Liver (tissue), 9 donors: ENCODE data around the gene EPB41L4B. TPM values are rescaled to one million over a fixed set of nuclear protein-coding genes. Genes with fewer than 3 reads are reported as not detected.
"Not testable (repeated sequence)": the region's sequence is repeated elsewhere in the genome, so short reads cannot be mapped to it uniquely, and the experiment has no call there.

Experiments
- DNase-seq: peaks from one replicate; pipeline ENCODE4 v3.0.0-alpha.2; 2017; ENCODE audit warnings: low spot score
- H3K27ac ChIP-seq, 2 donors: one replicate each; pipeline ENCODE4 v1.7.0; 2013; ENCODE audit warnings: inconsistent platforms in 2 of 2, low read length in 2 of 2, control low read depth in 1 of 2, low read depth in 1 of 2, mild to moderate bottlenecking in 1 of 2
- H3K27me3 ChIP-seq, 4 donors: one replicate each; pipeline versions ENCODE4 v1.6.1 to v1.7.0; 2013; ENCODE audit warnings: low read length in 3 of 4, inconsistent platforms in 1 of 4, mild to moderate bottlenecking in 1 of 4, moderate library complexity in 1 of 4; ENCODE audit not compliant: control insufficient read depth in 4 of 4, insufficient read depth in 4 of 4
- H3K36me3 ChIP-seq, 4 donors: one replicate each; pipeline versions ENCODE4 v1.6.1 to v1.7.0; 2013; ENCODE audit warnings: low read length in 3 of 4, mild to moderate bottlenecking in 3 of 4, low read depth in 1 of 4, moderate library complexity in 1 of 4; ENCODE audit not compliant: control insufficient read depth in 4 of 4, insufficient read depth in 3 of 4
- H3K4me1 ChIP-seq, 4 donors: one replicate each; pipeline versions ENCODE4 v1.6.1 to v1.7.0; 2013; ENCODE audit warnings: low read length in 3 of 4, mild to moderate bottlenecking in 3 of 4, moderate library complexity in 1 of 4; ENCODE audit not compliant: control insufficient read depth in 4 of 4, insufficient read depth in 4 of 4
- H3K4me3 ChIP-seq, 3 donors: one replicate each; pipeline versions ENCODE4 v1.6.1 to v1.7.0; 2013; ENCODE audit warnings: low read length in 3 of 3, control low read depth in 1 of 3, low read depth in 1 of 3, mild to moderate bottlenecking in 1 of 3
- H3K9ac ChIP-seq, 2 donors: one replicate each; pipeline ENCODE4 v1.7.0; 2013; ENCODE audit warnings: low read length in 2 of 2, mild to moderate bottlenecking in 2 of 2, moderate library complexity in 2 of 2, control low read depth in 1 of 2, low read depth in 1 of 2
- H3K9me3 ChIP-seq, 4 donors: one replicate each; pipeline versions ENCODE4 v1.6.1 to v1.7.0; 2013; ENCODE audit warnings: low read length in 3 of 4; ENCODE audit not compliant: control insufficient read depth in 4 of 4
- FOXA1 ChIP-seq: IDR thresholded peaks from 2 replicates; pipeline ENCODE4 v1.6.1; 2016; ENCODE audit warnings: antibody characterized with exemption
- FOXA2 ChIP-seq: IDR thresholded peaks from 2 replicates; pipeline ENCODE4 v1.6.1; 2016; ENCODE audit warnings: antibody characterized with exemption
- GABPA ChIP-seq, 2 donors: IDR thresholded peaks in 1 of 2; conservative IDR thresholded peaks in 1 of 2; 2 replicates each; pipeline ENCODE4 v1.6.1; 2016; ENCODE audit warnings: antibody characterized with exemption in 2 of 2, mild to moderate bottlenecking in 1 of 2, moderate library complexity in 1 of 2
- HNF4A ChIP-seq, 2 donors: conservative IDR thresholded peaks; 2 replicates each; pipeline ENCODE4 v1.6.1; 2016; ENCODE audit warnings: antibody characterized with exemption in 2 of 2, mild to moderate bottlenecking in 2 of 2
- HNF4G ChIP-seq: IDR thresholded peaks from 2 replicates; pipeline ENCODE4 v1.6.1; 2016; ENCODE audit warnings: antibody characterized with exemption
- JUND ChIP-seq, 2 donors: IDR thresholded peaks; 2 replicates each; pipeline ENCODE4 v1.6.1; 2016; ENCODE audit warnings: antibody characterized with exemption in 2 of 2
- MAX ChIP-seq: IDR thresholded peaks from 2 replicates; pipeline ENCODE4 v1.6.1; 2016; ENCODE audit warnings: antibody characterized with exemption
- NR2F2 ChIP-seq: IDR thresholded peaks from 2 replicates; pipeline ENCODE4 v1.6.1; 2016; ENCODE audit warnings: antibody characterized with exemption
- RAD21 ChIP-seq, 2 donors: IDR thresholded peaks; 2 replicates each; pipeline ENCODE4 v1.6.1; 2016; ENCODE audit warnings: antibody characterized with exemption in 2 of 2, mild to moderate bottlenecking in 2 of 2
- RXRA ChIP-seq, 2 donors: IDR thresholded peaks; 2 replicates each; pipeline ENCODE4 v1.6.1; 2017 to 2018; ENCODE audit warnings: antibody characterized with exemption in 2 of 2, mild to moderate bottlenecking in 1 of 2
- TAF1 ChIP-seq: conservative IDR thresholded peaks from 2 replicates; pipeline ENCODE4 v1.6.1; 2016; ENCODE audit warnings: antibody characterized with exemption, mild to moderate bottlenecking
- YY1 ChIP-seq: IDR thresholded peaks from 2 replicates; pipeline ENCODE4 v1.6.1; 2016; ENCODE audit warnings: antibody characterized with exemption, mild to moderate bottlenecking
- ZBTB33 ChIP-seq: IDR thresholded peaks from 2 replicates; pipeline ENCODE4 v1.6.1; 2016; ENCODE audit warnings: antibody characterized with exemption
- WGBS: extraction: QIAGEN DNeasy Blood & Tissue Kit; methylation state at CpG from one replicate; pipeline ENCODE4 v1.1.7; 2013; 5-methylcytosine and 5-hydroxymethylcytosine counted together
- polyA plus RNA-seq, 2 donors: library from polyadenylated mRNA; stranded (reverse) in 1 of 2; unstranded in 1 of 2; fragments of 200-250 nt in 1 of 2; fragments of >200 nt in 1 of 2; fragmentation: Nextera tagmentation in 1 of 2; extraction: Ambion mirVana in 1 of 2; gene quantifications; one replicate each; pipeline versions ENCODE4 v1.2.1 to v1.2.3, GENCODE V29; 2013 to 2015
- total RNA-seq, 2 donors: library from RNA; depleted of rRNA; stranded (reverse); fragments of >200 nt; gene quantifications; one replicate each; pipeline ENCODE4 v1.2.3, GENCODE V29; 2014
- TF ChIP-seq, protein P1 (sequence below): IDR thresholded peaks from 2 replicates; pipeline ENCODE4 v1.6.1; 2016; ENCODE audit warnings: antibody characterized with exemption
- TF ChIP-seq, protein P2 (sequence below): fragments of 150-350 bp; IDR thresholded peaks from 2 replicates; pipeline ENCODE4 v1.5.1; 2017; ENCODE audit warnings: improper control_type of control experiment, low read depth, low read length; ENCODE audit not compliant: missing input control
- donor health status: healthy.
- donor health status: healthy.
- donor health status: healthy.
- donor health status: healthy.
- donor health status: healthy.

The EPB41L4B gene
- total and polyA plus RNA-seq, 4 donors: 9.9 to 42.6 (median 23.9) TPM

DNA sequence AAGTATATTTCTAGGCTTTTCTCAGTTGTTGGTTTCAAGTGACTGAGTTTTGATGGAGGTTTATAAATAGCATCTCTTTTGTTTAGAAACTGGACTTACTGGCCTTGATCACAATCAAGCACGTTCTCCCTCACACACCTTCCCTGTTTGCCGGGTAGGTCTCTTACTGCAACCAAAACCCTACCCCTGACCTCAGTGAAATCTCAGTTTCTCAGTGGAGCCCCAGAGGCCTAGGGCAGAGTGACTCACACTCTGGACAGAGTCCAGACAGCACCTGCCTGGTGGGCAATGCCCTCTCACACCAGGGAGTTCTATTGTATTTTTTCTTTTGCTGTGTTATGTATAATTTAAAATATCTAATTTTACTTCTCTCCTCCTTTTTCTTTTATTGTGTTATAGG is 48.4 kb upstream of the EPB41L4B start:
- no peak for DNase-seq
- Histone ChIP-seq H3K9me3 (no peaks in the 10 kb centered on the region), H3K27ac (no peak overlapping the region), H3K27me3 (no peaks in the 10 kb centered on the region), H3K4me1 (no peaks in the 10 kb centered on the region), H3K4me3 (no peak overlapping the region), H3K36me3 (no peaks in the 10 kb centered on the region), H3K9ac (no peak overlapping the region)
- WGBS: 85% methylated on average over 2 of the region's 2 CpGs
- no peak for TF ChIP-seq HNF4G
- TF ChIP-seq MAX: no peak
- no peak for TF ChIP-seq RAD21 (IDR thresholded peaks at IDR 0.05)
- TF ChIP-seq, protein P1, sequence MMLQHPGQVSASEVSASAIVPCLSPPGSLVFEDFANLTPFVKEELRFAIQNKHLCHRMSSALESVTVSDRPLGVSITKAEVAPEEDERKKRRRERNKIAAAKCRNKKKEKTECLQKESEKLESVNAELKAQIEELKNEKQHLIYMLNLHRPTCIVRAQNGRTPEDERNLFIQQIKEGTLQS: no peak
- no peak for TF ChIP-seq FOXA2
- no peak for TF ChIP-seq NR2F2
- no peak for TF ChIP-seq YY1
- TF ChIP-seq HNF4A (conservative IDR thresholded peaks at IDR 0.05): no peak
- no peak for TF ChIP-seq ZBTB33
- TF ChIP-seq RXRA (IDR thresholded peaks at IDR 0.05): no peak
- TF ChIP-seq FOXA1: no peak
- no peak for TF ChIP-seq TAF1

- no peak for DNase-seq
- H3K27ac ChIP-seq: no peak overlapping the region
- H3K9me3 ChIP-seq: no peaks in the 10 kb centered on the region
- H3K4me1 ChIP-seq: no peaks in the 10 kb centered on the region
- no peaks in the 10 kb centered on the region for H3K27me3 ChIP-seq
- TF ChIP-seq ZBTB33 (no peak), FOXA2 (no peak), GABPA (IDR thresholded peaks at IDR 0.05 in 1 of 2, conservative IDR thresholded peaks at IDR 0.05 in 1 of 2) (no peak), NR2F2 (no peak), RXRA (IDR thresholded peaks at IDR 0.05) (no peak), RAD21 (IDR thresholded peaks at IDR 0.05) (no peak), JUND (IDR thresholded peaks at IDR 0.05) (no peak), HNF4A (conservative IDR thresholded peaks at IDR 0.05) (no peak), MAX (no peak)
- TF ChIP-seq, protein P1: no peak
- TF ChIP-seq, protein P2, sequence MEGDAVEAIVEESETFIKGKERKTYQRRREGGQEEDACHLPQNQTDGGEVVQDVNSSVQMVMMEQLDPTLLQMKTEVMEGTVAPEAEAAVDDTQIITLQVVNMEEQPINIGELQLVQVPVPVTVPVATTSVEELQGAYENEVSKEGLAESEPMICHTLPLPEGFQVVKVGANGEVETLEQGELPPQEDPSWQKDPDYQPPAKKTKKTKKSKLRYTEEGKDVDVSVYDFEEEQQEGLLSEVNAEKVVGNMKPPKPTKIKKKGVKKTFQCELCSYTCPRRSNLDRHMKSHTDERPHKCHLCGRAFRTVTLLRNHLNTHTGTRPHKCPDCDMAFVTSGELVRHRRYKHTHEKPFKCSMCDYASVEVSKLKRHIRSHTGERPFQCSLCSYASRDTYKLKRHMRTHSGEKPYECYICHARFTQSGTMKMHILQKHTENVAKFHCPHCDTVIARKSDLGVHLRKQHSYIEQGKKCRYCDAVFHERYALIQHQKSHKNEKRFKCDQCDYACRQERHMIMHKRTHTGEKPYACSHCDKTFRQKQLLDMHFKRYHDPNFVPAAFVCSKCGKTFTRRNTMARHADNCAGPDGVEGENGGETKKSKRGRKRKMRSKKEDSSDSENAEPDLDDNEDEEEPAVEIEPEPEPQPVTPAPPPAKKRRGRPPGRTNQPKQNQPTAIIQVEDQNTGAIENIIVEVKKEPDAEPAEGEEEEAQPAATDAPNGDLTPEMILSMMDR: no peak
- H3K4me3 ChIP-seq: no peak overlapping the region
- H3K9ac ChIP-seq: no peak overlapping the region
- 92% methylated on average over 5 of the region's 5 CpGs for WGBS
- no peaks in the 10 kb centered on the region for H3K36me3 ChIP-seq
Observed at GRCh38 chr9:109360771-109361170, 39.9 kb upstream of the EPB41L4B start.

- H3K4me3 ChIP-seq, H3K9ac ChIP-seq, H3K4me1 ChIP-seq, H3K9me3 ChIP-seq, H3K27ac ChIP-seq, H3K36me3 ChIP-seq, DNase-seq, H3K27me3 ChIP-seq: not testable (repeated sequence)
- WGBS: 80% methylated on average over 8 of the region's 8 CpGs
Observed at GRCh38 chr9:109358968-109359603, 38.2 kb upstream of the EPB41L4B start.
